ENCODE data around the gene ALPG.
"Not testable (repeated sequence)": the region's sequence is repeated elsewhere in the genome, so short reads cannot be mapped to it uniquely, and the experiment has no call there.

Gene ALPG

DNA sequence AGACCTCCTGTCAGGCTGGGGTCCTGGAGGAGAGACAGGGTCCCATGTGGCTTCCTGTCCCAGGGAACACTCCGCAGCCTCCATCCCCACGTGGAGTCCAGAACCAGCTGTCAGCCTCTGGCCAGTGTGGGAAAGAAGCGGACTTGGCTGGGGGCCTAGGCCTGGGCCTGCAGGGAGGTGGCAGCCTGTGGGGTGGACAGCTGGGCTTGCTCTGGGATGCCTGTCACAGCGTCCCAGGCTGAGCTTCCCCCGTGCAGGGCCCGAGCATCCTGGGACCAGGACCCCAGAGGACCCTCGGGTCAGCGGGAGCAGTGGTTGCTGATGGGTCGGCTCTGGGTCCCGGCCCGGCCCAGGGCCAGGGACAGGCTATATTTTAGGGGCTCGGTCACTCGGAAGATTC is 35.8 kb downstream of the ALPG start:
- not testable (repeated sequence) for DNase-seq (ENCODE audit: low spot score)

GRCh38 chr2:232443047-232443446 is 36.4 kb downstream of the ALPG start:
- no CpG with 5 or more reads among the region's 13 CpGs for WGBS, 2 donors (ENCODE audit: extremely low coverage in 2 of 2, insufficient read length in 2 of 2, insufficient replicate concordance in 1 of 2)
- H3K79me1 ChIP-seq (ENCODE audit: low read depth, low read length); H2AFZ ChIP-seq (ENCODE audit: low read length); H3K9me3 ChIP-seq (replicated peaks in 1 of 2; ENCODE audit: control insufficient read depth in 2 of 2, insufficient read depth in 1 of 2, low read depth in 1 of 2, low read length in 2 of 2); H3K4me3 ChIP-seq (ENCODE audit: low read length in 2 of 2); H2BK15ac ChIP-seq (ENCODE audit: low read length); H3K27ac ChIP-seq (replicated peaks; ENCODE audit: low read length); H3K36me3 ChIP-seq (replicated peaks in 1 of 2; ENCODE audit: control insufficient read depth in 2 of 2, insufficient read depth in 2 of 2, low read length in 2 of 2); H2BK5ac ChIP-seq (ENCODE audit: low read length); H4K91ac ChIP-seq (ENCODE audit: low read depth, low read length, poor library complexity); H2BK120ac ChIP-seq (ENCODE audit: low read depth, low read length); DNase-seq (ENCODE audit: low spot score); H3K23ac ChIP-seq (ENCODE audit: low read depth, low read length, poor library complexity); H3K4me1 ChIP-seq (ENCODE audit: control insufficient read depth in 2 of 2, insufficient read depth in 1 of 2, low read depth in 1 of 2, low read length in 2 of 2); H4K8ac ChIP-seq (ENCODE audit: low read depth, low read length); H3K18ac ChIP-seq (ENCODE audit: low read length); H3K9ac ChIP-seq (ENCODE audit: low read depth, low read length, poor library complexity); H3K4me2 ChIP-seq (ENCODE audit: insufficient read depth, low read length, poor library complexity, severe bottlenecking); H3K4ac ChIP-seq (ENCODE audit: low read length); H3K14ac ChIP-seq (ENCODE audit: low read length); H2AK5ac ChIP-seq (ENCODE audit: low read depth, low read length); H2BK12ac ChIP-seq (ENCODE audit: low read length): not testable (repeated sequence)
- H3K27me3 ChIP-seq (ENCODE audit: control insufficient read depth in 3 of 3, insufficient read depth in 3 of 3, low read depth in 1 of 3, low read length in 3 of 3), result peaks cover 0 to 34% (median 6%) of the 10 kb centered on the region in 3 experiments

More for the DNA sequence above, 35.8 kb downstream of the ALPG start:
- H2BK120ac ChIP-seq (ENCODE audit: low read depth, low read length); H2BK12ac ChIP-seq (ENCODE audit: low read length); H3K4me3 ChIP-seq (ENCODE audit: low read length in 2 of 2); H3K36me3 ChIP-seq (replicated peaks in 1 of 2; ENCODE audit: control insufficient read depth in 2 of 2, insufficient read depth in 2 of 2, low read length in 2 of 2); H3K27ac ChIP-seq (replicated peaks; ENCODE audit: low read length); H3K79me1 ChIP-seq (ENCODE audit: low read depth, low read length); H3K23ac ChIP-seq (ENCODE audit: low read depth, low read length, poor library complexity); H2BK15ac ChIP-seq (ENCODE audit: low read length); H3K9ac ChIP-seq (ENCODE audit: low read depth, low read length, poor library complexity); H4K8ac ChIP-seq (ENCODE audit: low read depth, low read length); H3K4me1 ChIP-seq (ENCODE audit: control insufficient read depth in 2 of 2, insufficient read depth in 1 of 2, low read depth in 1 of 2, low read length in 2 of 2); H2BK5ac ChIP-seq (ENCODE audit: low read length); H3K14ac ChIP-seq (ENCODE audit: low read length); H2AK5ac ChIP-seq (ENCODE audit: low read depth, low read length); H3K4ac ChIP-seq (ENCODE audit: low read length); H4K91ac ChIP-seq (ENCODE audit: low read depth, low read length, poor library complexity); H2AFZ ChIP-seq (ENCODE audit: low read length); H3K4me2 ChIP-seq (ENCODE audit: insufficient read depth, low read length, poor library complexity, severe bottlenecking); H3K18ac ChIP-seq (ENCODE audit: low read length); H3K9me3 ChIP-seq (replicated peaks in 1 of 2; ENCODE audit: control insufficient read depth in 2 of 2, insufficient read depth in 1 of 2, low read depth in 1 of 2, low read length in 2 of 2): not testable (repeated sequence)
- peaks cover 0 to 28% (median 7%) of the 10 kb centered on the region in 3 experiments for H3K27me3 ChIP-seq (ENCODE audit: control insufficient read depth in 3 of 3, insufficient read depth in 3 of 3, low read depth in 1 of 3, low read length in 3 of 3)
- WGBS, 2 donors (ENCODE audit: extremely low coverage in 2 of 2, insufficient read length in 2 of 2, insufficient replicate concordance in 1 of 2), result no CpG with 5 or more reads among the region's 13 CpGs

GRCh38 chr2:232443669-232444408 is 37.2 kb downstream of the ALPG start:
- no CpG with 5 or more reads among the region's 21 CpGs for WGBS, 2 donors (ENCODE audit: extremely low coverage in 2 of 2, insufficient read length in 2 of 2, insufficient replicate concordance in 1 of 2)
- not testable (repeated sequence) for H3K4ac ChIP-seq (ENCODE audit: low read length); H3K9ac ChIP-seq (ENCODE audit: low read depth, low read length, poor library complexity); H4K91ac ChIP-seq (ENCODE audit: low read depth, low read length, poor library complexity); H3K27ac ChIP-seq (replicated peaks; ENCODE audit: low read length); H2BK12ac ChIP-seq (ENCODE audit: low read length); H3K79me1 ChIP-seq (ENCODE audit: low read depth, low read length); H2AFZ ChIP-seq (ENCODE audit: low read length); H3K23ac ChIP-seq (ENCODE audit: low read depth, low read length, poor library complexity); H2BK5ac ChIP-seq (ENCODE audit: low read length); H3K36me3 ChIP-seq (replicated peaks in 1 of 2; ENCODE audit: control insufficient read depth in 2 of 2, insufficient read depth in 2 of 2, low read length in 2 of 2); H3K4me2 ChIP-seq (ENCODE audit: insufficient read depth, low read length, poor library complexity, severe bottlenecking); H4K8ac ChIP-seq (ENCODE audit: low read depth, low read length); H3K4me3 ChIP-seq (ENCODE audit: low read length in 2 of 2); DNase-seq (ENCODE audit: low spot score); H3K9me3 ChIP-seq (replicated peaks in 1 of 2; ENCODE audit: control insufficient read depth in 2 of 2, insufficient read depth in 1 of 2, low read depth in 1 of 2, low read length in 2 of 2)
- Histone ChIP-seq H2BK15ac (ENCODE audit: low read length) (peak overlapping the region; percentile 15), H3K27me3 (ENCODE audit: control insufficient read depth in 3 of 3, insufficient read depth in 3 of 3, low read depth in 1 of 3, low read length in 3 of 3) (peaks cover 0 to 31% (median 4%) of the 10 kb centered on the region in 3 experiments), H3K4me1 (ENCODE audit: control insufficient read depth in 2 of 2, insufficient read depth in 1 of 2, low read depth in 1 of 2, low read length in 2 of 2) (peaks cover 9 to 13% of the 10 kb centered on the region in 2 donors), H2BK120ac (ENCODE audit: low read depth, low read length) (peak overlapping the region; percentile 16), H2AK5ac (ENCODE audit: low read depth, low read length) (peak overlapping the region; percentile 53), H3K18ac (ENCODE audit: low read length) (peak overlapping the region; percentile 84), H3K14ac (ENCODE audit: low read length) (peak overlapping the region; percentile 25)

GRCh38 chr2:232444409-232445148 is 37.9 kb downstream of the ALPG start:
- H2AK5ac ChIP-seq (ENCODE audit: low read depth, low read length), result peak overlapping the region; percentile 53
- H3K18ac ChIP-seq (ENCODE audit: low read length), result peak overlapping the region; percentile 84
- H2BK15ac ChIP-seq (ENCODE audit: low read length), result peak overlapping the region; percentile 15
- no peak overlapping the region for H2AFZ ChIP-seq (ENCODE audit: low read length)
- H3K9ac ChIP-seq (ENCODE audit: low read depth, low read length, poor library complexity), result no peak overlapping the region
- no peak overlapping the region for H3K27ac ChIP-seq (replicated peaks; ENCODE audit: low read length)
- H3K14ac ChIP-seq (ENCODE audit: low read length), result peak overlapping the region; percentile 25
- no peak overlapping the region for H4K91ac ChIP-seq (ENCODE audit: low read depth, low read length, poor library complexity)
- no peaks in the 10 kb centered on the region for H3K79me1 ChIP-seq (ENCODE audit: low read depth, low read length)
- no peak overlapping the region for H3K4ac ChIP-seq (ENCODE audit: low read length)
- H3K23ac ChIP-seq (ENCODE audit: low read depth, low read length, poor library complexity), result no peak overlapping the region
- peak overlapping the region; percentile 97 for H2BK12ac ChIP-seq (ENCODE audit: low read length)
- H2BK120ac ChIP-seq (ENCODE audit: low read depth, low read length), result peak overlapping the region; percentile 16
- peaks cover 9 to 13% of the 10 kb centered on the region in 2 donors for H3K4me1 ChIP-seq (ENCODE audit: control insufficient read depth in 2 of 2, insufficient read depth in 1 of 2, low read depth in 1 of 2, low read length in 2 of 2)
- no peaks in the 10 kb centered on the region for H3K9me3 ChIP-seq (replicated peaks in 1 of 2; ENCODE audit: control insufficient read depth in 2 of 2, insufficient read depth in 1 of 2, low read depth in 1 of 2, low read length in 2 of 2)
- H3K27me3 ChIP-seq (ENCODE audit: control insufficient read depth in 3 of 3, insufficient read depth in 3 of 3, low read depth in 1 of 3, low read length in 3 of 3), result peaks cover 0 to 33% (median 4%) of the 10 kb centered on the region in 3 experiments
- no peaks in the 10 kb centered on the region for H3K36me3 ChIP-seq (replicated peaks in 1 of 2; ENCODE audit: control insufficient read depth in 2 of 2, insufficient read depth in 2 of 2, low read length in 2 of 2)
- no peak overlapping the region for H4K8ac ChIP-seq (ENCODE audit: low read depth, low read length)
- H2BK5ac ChIP-seq (ENCODE audit: low read length), result no peak overlapping the region
- no CpG with 5 or more reads among the region's 21 CpGs for WGBS, 2 donors (ENCODE audit: extremely low coverage in 2 of 2, insufficient read length in 2 of 2, insufficient replicate concordance in 1 of 2)
- no peak overlapping the region for H3K4me2 ChIP-seq (ENCODE audit: insufficient read depth, low read length, poor library complexity, severe bottlenecking)
- no peak overlapping the region for H3K4me3 ChIP-seq (ENCODE audit: low read length in 2 of 2)
- no peak for DNase-seq (ENCODE audit: low spot score)

Measured in neuronal stem cell (in vitro differentiated cells).